AG04450 (cell line): Measurements from ENCODE around the gene NTM. TPM values are rescaled to one million over a fixed set of nuclear protein-coding genes. Genes with fewer than 3 reads are reported as not detected.

Source experiments
- CTCF ChIA-PET: fragments of 300-600, 350-600 bp; formaldehyde crosslinking; extraction: SDS; loops from one replicate; lab custom pipeline; 2022; ENCODE audit warnings: antibody characterized with exemption, inconsistent platforms; lab: Charles Lee
- POLR2A ChIA-PET: fragments of 350-600 bp; formaldehyde crosslinking; extraction: SDS; loops from one replicate; lab custom pipeline; 2021; ENCODE audit warnings: antibody characterized with exemption, inconsistent platforms; lab: Yijun Ruan, JAX
- DNase-seq: peaks from one replicate; pipeline ENCODE4 v3.0.0-alpha.2; 2011; ENCODE audit warnings: low read depth, low spot score
- H3K27ac ChIP-seq: one replicate; pipeline ENCODE4 v1.5.1; 2012; ENCODE audit warnings: low read depth, low read length, control low read depth
- H3K27me3 ChIP-seq: one replicate; pipeline ENCODE4 v1.6.0; 2012; ENCODE audit warnings: low read length; ENCODE audit not compliant: control insufficient read depth, insufficient read depth
- H3K4me3 ChIP-seq: 2 replicates; pipeline ENCODE4 v1.5.1; 2011; ENCODE audit warnings: mild to moderate bottlenecking, low read depth, low read length, control low read depth
- H3K9me3 ChIP-seq: 2 replicates; pipeline ENCODE4 v1.5.1; 2012; ENCODE audit warnings: low read length; ENCODE audit not compliant: control insufficient read depth, insufficient read depth
- CTCF ChIP-seq: IDR thresholded peaks from 2 replicates; pipeline ENCODE4 v1.5.1; 2011; ENCODE audit warnings: low read depth, low read length, control low read depth, inconsistent platforms
- polyA plus RNA-seq: library from polyadenylated mRNA; depleted of rRNA; stranded (reverse); fragments of >200 nt; gene quantifications from 2 replicates; pipeline ENCODE4 v1.2.3, GENCODE V29; 2011

Gene NTM
- polyA plus RNA-seq, 1 experiment: 26.9 TPM

- no peak overlapping the region for H3K27ac ChIP-seq
- ChIA-PET CTCF (interaction anchor here (3.2 kb wide), 1 partner anchor 26 kb away, joined by 22 read pairs; no protein-coding TSS in a partner anchor), POLR2A (no interaction called here)
- H3K9me3 ChIP-seq: no peaks in the 10 kb centered on the region
- H3K27me3 ChIP-seq: peaks cover 3% of the 10 kb centered on the region
- no peak overlapping the region for H3K4me3 ChIP-seq
- no peak for TF ChIP-seq CTCF
- no peak for DNase-seq
These were observed 403.2 kb downstream of the NTM start for GRCh38 chr11:131773626-131774025.

GRCh38 chr11:131776211-131776610, 405.8 kb downstream of the NTM start:
- ChIA-PET CTCF (interaction anchor here (1.8 kb wide), 1 partner anchor 28 kb away, joined by 9 read pairs; no protein-coding TSS in a partner anchor), POLR2A (no interaction called here)
- TF ChIP-seq CTCF: no peak
- no peak overlapping the region for H3K4me3 ChIP-seq
- no peak for DNase-seq
- no peaks in the 10 kb centered on the region for H3K9me3 ChIP-seq
- H3K27ac ChIP-seq: no peak overlapping the region
- H3K27me3 ChIP-seq: peaks cover 3% of the 10 kb centered on the region

- DNase-seq: no peak
- Histone ChIP-seq H3K4me3 (no peak overlapping the region), H3K27me3 (peaks cover 14% of the 10 kb centered on the region), H3K9me3 (no peaks in the 10 kb centered on the region), H3K27ac (no peak overlapping the region)
- POLR2A ChIA-PET: no interaction called here
- TF ChIP-seq CTCF: no peak
- CTCF ChIA-PET: no interaction called here
These were observed 415.4 kb downstream of the NTM start for GRCh38 chr11:131785801-131786200.

DNA sequence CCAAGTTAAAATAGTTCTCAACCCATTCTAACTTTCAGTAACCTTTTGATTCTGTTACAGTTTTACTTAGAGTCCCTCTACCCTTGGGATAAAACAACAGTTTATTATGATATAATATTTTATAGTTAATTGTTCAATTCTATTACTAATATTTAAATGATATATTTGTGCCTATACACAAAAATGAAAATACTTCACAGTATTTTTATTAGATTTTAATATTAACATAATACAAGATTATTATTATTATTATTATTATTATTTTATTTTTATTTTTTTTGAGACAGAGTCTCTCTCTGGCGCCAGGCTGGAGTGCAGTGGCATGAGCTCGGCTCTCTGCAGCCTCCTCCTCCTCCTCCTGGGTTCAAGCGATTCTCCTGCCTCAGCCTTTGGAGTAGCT, 416.7 kb downstream of the NTM start:
- H3K4me3 ChIP-seq: no peak overlapping the region
- no peak for TF ChIP-seq CTCF
- CTCF ChIA-PET: interaction anchor here (1.3 kb wide), 1 partner anchor 92 kb away, joined by 5 read pairs; no protein-coding TSS in a partner anchor
- peaks cover 14% of the 10 kb centered on the region for H3K27me3 ChIP-seq
- POLR2A ChIA-PET: no interaction called here
- H3K9me3 ChIP-seq: no peaks in the 10 kb centered on the region
- no peak for DNase-seq
- no peak overlapping the region for H3K27ac ChIP-seq

- no peak for DNase-seq
- Histone ChIP-seq H3K9me3 (no peaks in the 10 kb centered on the region), H3K4me3 (no peak overlapping the region), H3K27me3 (peaks cover 9% of the 10 kb centered on the region), H3K27ac (no peak overlapping the region)
- no peak for TF ChIP-seq CTCF
- ChIA-PET POLR2A (no interaction called here), CTCF (no interaction called here)
These were observed 420.2 kb downstream of the NTM start for GRCh38 chr11:131790586-131790985.
